Endothelial cell of umbilical vein (primary cell): ENCODE data around the gene MIS18A. TPM values are rescaled to one million over a fixed set of nuclear protein-coding genes. Genes with fewer than 3 reads are reported as not detected.

Experiments
- BruUV-seq: library from RNA; stranded (reverse); fragments of 400-500 nt; replicated peaks from 2 replicates; lab custom pipeline; 2021; lab: Mats Ljungman, UMichigan
- CTCF ChIA-PET: fragments of 300-600, 350-600 bp; sonication (Branson Sonifier 250); formaldehyde crosslinking; loops from one replicate; lab custom pipeline; 2021; ENCODE audit warnings: antibody characterized with exemption, inconsistent platforms; lab: Charles Lee
- POLR2A ChIA-PET: fragments of 300-600, 350-600 bp; sonication (Branson Sonifier 250); formaldehyde crosslinking; loops from one replicate; lab custom pipeline; 2021; ENCODE audit warnings: antibody characterized with exemption, inconsistent platforms; lab: Charles Lee
- DNase-seq: peaks from one replicate; pipeline ENCODE4 v3.0.0-alpha.2; 2011; ENCODE audit warnings: low read depth, low spot score
- FAIRE-seq: peaks from 2 replicates; lab custom pipeline; 2011; peaks lifted over from hg19 to GRCh38; lab: Jason Lieb, UNC
- H2AFZ ChIP-seq: 2 replicates; pipeline ENCODE4 v1.6.0; 2012; ENCODE audit warnings: low read depth, low read length, control low read depth, inconsistent platforms
- H3K27ac ChIP-seq: 2 replicates; pipeline ENCODE4 v1.5.1; 2011; ENCODE audit warnings: low read depth, mild to moderate bottlenecking, control low read depth, low read length, moderate library complexity; ENCODE audit not compliant: insufficient read depth
- H3K27me3 ChIP-seq, 2 experiments: 2 replicates each; pipeline versions ENCODE4 v1.6.0 to v1.6.1; 2011; ENCODE audit warnings: low read length in 2 of 2, mixed read lengths in 1 of 2; ENCODE audit not compliant: control insufficient read depth in 2 of 2, insufficient read depth in 2 of 2
- H3K36me3 ChIP-seq, 2 experiments: 2 replicates in 1 of 2; 3 replicates in 1 of 2; pipeline ENCODE4 v1.5.1; 2011; ENCODE audit warnings: low read length in 2 of 2, mild to moderate bottlenecking in 1 of 2, moderate library complexity in 1 of 2; ENCODE audit not compliant: control insufficient read depth in 2 of 2, insufficient read depth in 2 of 2; ENCODE audit errors: extremely low read depth in 1 of 2
- H3K4me1 ChIP-seq: 3 replicates; pipeline ENCODE4 v1.5.1; 2011; ENCODE audit warnings: mild to moderate bottlenecking, low read length; ENCODE audit not compliant: control insufficient read depth, insufficient read depth; ENCODE audit errors: extremely low read depth
- H3K4me2 ChIP-seq: 2 replicates; pipeline ENCODE4 v1.6.1; 2011; ENCODE audit warnings: low read length, control low read depth, mixed read lengths; ENCODE audit not compliant: insufficient read depth
- H3K4me3 ChIP-seq, 3 experiments: fragments of 200-600 bp in 1 of 3; sonication (generic), shearing (Covaris generic) in 1 of 3; replicated peaks in 1 of 3; 2 replicates each; pipeline ENCODE4 v1.5.1; 2011 to 2016; ENCODE audit warnings: control low read depth in 3 of 3, low read length in 3 of 3, mild to moderate bottlenecking in 2 of 3, inconsistent platforms in 1 of 3, low read depth in 1 of 3, moderate library complexity in 1 of 3; ENCODE audit not compliant: insufficient read depth in 1 of 3
- H3K79me2 ChIP-seq: 2 replicates; pipeline ENCODE4 v1.6.0; 2012; ENCODE audit warnings: low read length, inconsistent platforms; ENCODE audit not compliant: control insufficient read depth, insufficient read depth
- H3K9ac ChIP-seq: replicated peaks from 2 replicates; pipeline ENCODE3; 2011; ENCODE audit warnings: low read length, control low read depth; ENCODE audit not compliant: insufficient read depth; ENCODE audit errors: extremely low read depth
- H3K9me1 ChIP-seq: replicated peaks from 3 replicates; pipeline ENCODE4 v1.6.0; 2011; ENCODE audit warnings: mild to moderate bottlenecking, low read length; ENCODE audit not compliant: control insufficient read depth, insufficient read depth; ENCODE audit errors: extremely low read depth
- H3K9me3 ChIP-seq: replicated peaks from 2 replicates; pipeline ENCODE4 v1.5.1; 2012; ENCODE audit warnings: low read length, inconsistent platforms; ENCODE audit not compliant: control insufficient read depth, insufficient read depth
- H4K20me1 ChIP-seq: replicated peaks from 2 replicates; pipeline ENCODE3; 2011; ENCODE audit warnings: mild to moderate bottlenecking, low read length; ENCODE audit not compliant: control insufficient read depth, insufficient read depth; ENCODE audit errors: extremely low read depth
- CTCF ChIP-seq, 2 donors: IDR thresholded peaks; 1 replicate in 1 of 2; 2 replicates in 1 of 2; pipeline ENCODE4 v1.5.1; 2011; ENCODE audit warnings: low read length in 2 of 2, mild to moderate bottlenecking in 2 of 2, moderate library complexity in 2 of 2, control low read depth in 1 of 2, inconsistent platforms in 1 of 2, low read depth in 1 of 2; ENCODE audit not compliant: insufficient read depth in 1 of 2; ENCODE audit errors: extremely low read depth in 1 of 2
- EZH2 ChIP-seq: IDR thresholded peaks from 2 replicates; pipeline ENCODE4 v1.6.1; 2012; ENCODE audit warnings: borderline replicate concordance, low read depth, mild to moderate bottlenecking, moderate library complexity, low read length, inconsistent platforms; ENCODE audit not compliant: severe bottlenecking
- FOS ChIP-seq: IDR thresholded peaks from 2 replicates; pipeline ENCODE4 v1.6.1; 2011; ENCODE audit warnings: mild to moderate bottlenecking, low read length, moderate library complexity, borderline replicate concordance; ENCODE audit not compliant: insufficient read depth
- GATA2 ChIP-seq: IDR thresholded peaks from 2 replicates; pipeline ENCODE4 v1.7.0; 2011; ENCODE audit warnings: low read depth, mild to moderate bottlenecking, moderate library complexity, mixed read lengths, low read length; ENCODE audit not compliant: insufficient read length, insufficient read depth
- JUN ChIP-seq: IDR thresholded peaks from 2 replicates; pipeline ENCODE4 v1.6.1; 2011; ENCODE audit warnings: borderline replicate concordance, low read depth; ENCODE audit not compliant: insufficient read length, insufficient read depth
- MAX ChIP-seq: IDR thresholded peaks from 2 replicates; pipeline ENCODE4 v1.6.1; 2011; ENCODE audit not compliant: insufficient read depth, insufficient read length
- MYC ChIP-seq: IDR thresholded peaks from one replicate; pipeline ENCODE4 v1.6.1; 2011; ENCODE audit warnings: mild to moderate bottlenecking, low read depth, low read length
- POLR2A ChIP-seq: IDR thresholded peaks from 2 replicates; pipeline ENCODE4 v1.6.1; 2012; ENCODE audit warnings: low read depth, mild to moderate bottlenecking, control low read depth, low read length
- POLR2AphosphoS5 ChIP-seq: IDR thresholded peaks from 2 replicates; pipeline ENCODE4 v1.6.1; 2012; ENCODE audit warnings: low read depth, mild to moderate bottlenecking, control low read depth, low read length, moderate library complexity; ENCODE audit not compliant: insufficient read depth
- dilution Hi-C: fragments of 300-500 bp; cut with MboI; formaldehyde crosslinking; loops from one replicate; pipeline ENCODE4 v1.15.0; 2019; ENCODE audit warnings: low sequenced_read_pairs; ENCODE audit not compliant: extremely low pct_ligation_motif_present
- intact Hi-C: fragments of 100-400 bp; cut with micrococcal nuclease; formaldehyde crosslinking; loops from one replicate; pipeline ENCODE4 v1.10.0; 2022
- polyA plus RNA-seq, 4 experiments: library from polyadenylated mRNA; depleted of rRNA in 3 of 4; stranded (reverse) in 3 of 4; unstranded in 1 of 4; fragments of >200 nt; gene quantifications; 2 replicates each; pipeline versions ENCODE4 v1.2.1 to v1.2.3, GENCODE V29; 2011 to 2012; ENCODE audit warnings: missing spikeins in 1 of 4
- total RNA-seq: library from RNA; stranded (reverse); gene quantifications from 2 replicates; pipeline ENCODE4 v1.2.3, GENCODE V29; 2021

The MIS18A gene
- total and polyA plus RNA-seq, 2 donors (not counting 3 experiments of a cell fraction or from before 2014, with no cell fraction given), result 7.9 to 19.7 TPM

- dilution Hi-C loops, result no loop called here
- ChIA-PET CTCF (no interaction called here), POLR2A (no interaction called here)
- DNase-seq, result no peak
- no TSS peak for BruUV-seq
- no peaks in the 10 kb centered on the region for H3K4me1 ChIP-seq
- no peak for TF ChIP-seq MYC
- no peak for TF ChIP-seq EZH2
- no peak for TF ChIP-seq GATA2
- TF ChIP-seq MAX, result no peak
- no peak for TF ChIP-seq FOS
- no peak for TF ChIP-seq POLR2AphosphoS5
- no peak for TF ChIP-seq JUN
- TF ChIP-seq POLR2A, result no peak
- TF ChIP-seq CTCF (IDR thresholded peaks at IDR 0.05; ENCODE audit: extremely low read depth in 1 of 2, insufficient read depth in 1 of 2, low read depth in 1 of 2, low read length in 2 of 2), result no peak
- peaks cover 0 to 2% of the 10 kb centered on the region in 2 experiments for H3K36me3 ChIP-seq
- intact Hi-C loops, result loop anchor here (5.0 kb wide), 1 partner anchor 297 kb away; no protein-coding TSS in a partner anchor
- H3K9ac ChIP-seq, result no peak overlapping the region
- FAIRE-seq, result no peak
- no peaks in the 10 kb centered on the region for H3K9me1 ChIP-seq
- H3K27ac ChIP-seq, result no peak overlapping the region
- H3K27me3 ChIP-seq, result no peaks in the 10 kb centered on the region
- H3K79me2 ChIP-seq, result no peaks in the 10 kb centered on the region
- no peaks in the 10 kb centered on the region for H3K9me3 ChIP-seq
- H4K20me1 ChIP-seq, result no peaks in the 10 kb centered on the region
- no peak overlapping the region for H2AFZ ChIP-seq
- H3K4me3 ChIP-seq, result no peak overlapping the region
- no peak overlapping the region for H3K4me2 ChIP-seq
These were observed 26.1 kb upstream of the MIS18A start for GRCh38 chr21:32304998-32305397.
